Measurements from ENCODE around the gene SLC15A3.

SLC15A3 gene

GRCh38 chr11:60945295-60945667 is 6.7 kb downstream of the SLC15A3 start:
- ChIA-PET POLR2A (no interaction called here), CTCF (interaction anchor here (0.6 to 1.1 kb wide), 6 partner anchors 9 to 555 kb away, joined by 3 to 4 read pairs (median 3); no protein-coding TSS in a partner anchor)
- Histone ChIP-seq H3K36me3 (ENCODE audit: control insufficient read depth in 2 of 2, insufficient read depth in 1 of 2, low read length in 2 of 2) (no peaks in the 10 kb centered on the region), H3K27ac (ENCODE audit: extremely low read depth, low read depth, low read length) (no peak overlapping the region), H3K4me3 (ENCODE audit: low read depth, low read length) (no peak overlapping the region), H3K4me1 (ENCODE audit: control insufficient read depth, insufficient read depth, low read length) (no peaks in the 10 kb centered on the region), H3K9me3 (ENCODE audit: control insufficient read depth, insufficient read depth, low read depth, low read length) (no peaks in the 10 kb centered on the region)
- TF ChIP-seq KLF7 (tag by site-specific recombination; IDR thresholded peaks at IDR 0.05; ENCODE audit: borderline replicate concordance) = no peak
- TF ChIP-seq ZNF416 (tag by site-specific recombination; IDR thresholded peaks at IDR 0.05) = no peak
- no peak for TF ChIP-seq ZNF221 (tag by site-specific recombination; IDR thresholded peaks at IDR 0.05; ENCODE audit: borderline replicate concordance)
- TF ChIP-seq KLF17 (tag by site-specific recombination; IDR thresholded peaks at IDR 0.05) = no peak
- TF ChIP-seq ZNF202 (tag by site-specific recombination; IDR thresholded peaks at IDR 0.05; ENCODE audit: borderline replicate concordance) = no peak
- TF ChIP-seq ZNF670 (tag by site-specific recombination; IDR thresholded peaks at IDR 0.05; ENCODE audit: low read depth) = no peak
- TF ChIP-seq GLI2 (tag by site-specific recombination; IDR thresholded peaks at IDR 0.05; ENCODE audit: borderline replicate concordance, low read depth) = no peak
- no peak for TF ChIP-seq ZNF624 (tag by site-specific recombination; IDR thresholded peaks at IDR 0.05)
- no peak for TF ChIP-seq GFI1B (tag by site-specific recombination; IDR thresholded peaks at IDR 0.05)
- no peak for TF ChIP-seq ZNF623 (tag by site-specific recombination; IDR thresholded peaks at IDR 0.05)
- TF ChIP-seq BCL11B (tag by site-specific recombination; IDR thresholded peaks at IDR 0.05; ENCODE audit: low read depth) = no peak
- no peak for TF ChIP-seq ZFHX2 (tag by site-specific recombination; conservative IDR thresholded peaks at IDR 0.05)
- TF ChIP-seq, protein P1, sequence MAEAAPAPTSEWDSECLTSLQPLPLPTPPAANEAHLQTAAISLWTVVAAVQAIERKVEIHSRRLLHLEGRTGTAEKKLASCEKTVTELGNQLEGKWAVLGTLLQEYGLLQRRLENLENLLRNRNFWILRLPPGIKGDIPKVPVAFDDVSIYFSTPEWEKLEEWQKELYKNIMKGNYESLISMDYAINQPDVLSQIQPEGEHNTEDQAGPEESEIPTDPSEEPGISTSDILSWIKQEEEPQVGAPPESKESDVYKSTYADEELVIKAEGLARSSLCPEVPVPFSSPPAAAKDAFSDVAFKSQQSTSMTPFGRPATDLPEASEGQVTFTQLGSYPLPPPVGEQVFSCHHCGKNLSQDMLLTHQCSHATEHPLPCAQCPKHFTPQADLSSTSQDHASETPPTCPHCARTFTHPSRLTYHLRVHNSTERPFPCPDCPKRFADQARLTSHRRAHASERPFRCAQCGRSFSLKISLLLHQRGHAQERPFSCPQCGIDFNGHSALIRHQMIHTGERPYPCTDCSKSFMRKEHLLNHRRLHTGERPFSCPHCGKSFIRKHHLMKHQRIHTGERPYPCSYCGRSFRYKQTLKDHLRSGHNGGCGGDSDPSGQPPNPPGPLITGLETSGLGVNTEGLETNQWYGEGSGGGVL (tag by site-specific recombination; IDR thresholded peaks at IDR 0.05) = no peak
- no peak for TF ChIP-seq ZNF521 (tag by site-specific recombination; IDR thresholded peaks at IDR 0.05)
- TF ChIP-seq, protein P2, sequence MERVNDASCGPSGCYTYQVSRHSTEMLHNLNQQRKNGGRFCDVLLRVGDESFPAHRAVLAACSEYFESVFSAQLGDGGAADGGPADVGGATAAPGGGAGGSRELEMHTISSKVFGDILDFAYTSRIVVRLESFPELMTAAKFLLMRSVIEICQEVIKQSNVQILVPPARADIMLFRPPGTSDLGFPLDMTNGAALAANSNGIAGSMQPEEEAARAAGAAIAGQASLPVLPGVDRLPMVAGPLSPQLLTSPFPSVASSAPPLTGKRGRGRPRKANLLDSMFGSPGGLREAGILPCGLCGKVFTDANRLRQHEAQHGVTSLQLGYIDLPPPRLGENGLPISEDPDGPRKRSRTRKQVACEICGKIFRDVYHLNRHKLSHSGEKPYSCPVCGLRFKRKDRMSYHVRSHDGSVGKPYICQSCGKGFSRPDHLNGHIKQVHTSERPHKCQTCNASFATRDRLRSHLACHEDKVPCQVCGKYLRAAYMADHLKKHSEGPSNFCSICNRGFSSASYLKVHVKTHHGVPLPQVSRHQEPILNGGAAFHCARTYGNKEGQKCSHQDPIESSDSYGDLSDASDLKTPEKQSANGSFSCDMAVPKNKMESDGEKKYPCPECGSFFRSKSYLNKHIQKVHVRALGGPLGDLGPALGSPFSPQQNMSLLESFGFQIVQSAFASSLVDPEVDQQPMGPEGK (tag by site-specific recombination; IDR thresholded peaks at IDR 0.05) = no peak
- no peak for TF ChIP-seq ZNF776 (tag by site-specific recombination; IDR thresholded peaks at IDR 0.05; ENCODE audit: borderline replicate concordance)

- no peaks in the 10 kb centered on the region for H3K9me3 ChIP-seq (ENCODE audit: control insufficient read depth, insufficient read depth, low read depth, low read length)
- CTCF ChIA-PET = interaction anchor here (0.6 to 1.1 kb wide), 8 partner anchors 8 to 243 kb away, joined by 3 to 5 read pairs (median 4); no protein-coding TSS in a partner anchor
- TF ChIP-seq KLF17 (tag by site-specific recombination; IDR thresholded peaks at IDR 0.05) (no peak), SCRT2 (tag by site-specific recombination; IDR thresholded peaks at IDR 0.05) (peak; percentile 22; the same call in 1 of the 2 replicates)
- H3K4me3 ChIP-seq (ENCODE audit: low read depth, low read length) = no peak overlapping the region
- H3K4me1 ChIP-seq (ENCODE audit: control insufficient read depth, insufficient read depth, low read length) = no peaks in the 10 kb centered on the region
- no peak overlapping the region for H3K27ac ChIP-seq (ENCODE audit: extremely low read depth, low read depth, low read length)
- POLR2A ChIA-PET = no interaction called here
- no peaks in the 10 kb centered on the region for H3K36me3 ChIP-seq (ENCODE audit: control insufficient read depth in 2 of 2, insufficient read depth in 1 of 2, low read length in 2 of 2)
These were observed 7.3 kb downstream of the SLC15A3 start for GRCh38 chr11:60944490-60945294.

Data from HEK293 (cell line).